BE2C (cell line): Measurements from ENCODE around the gene MBP.

ENCODE experiments used
- DNase-seq: peaks from one replicate; pipeline ENCODE4 v3.0.0-alpha.2; 2020
- H3K27me3 ChIP-seq: fragments of 250-450 bp; sonication (Bioruptor Pico); 2 replicates; pipeline ENCODE4 v1.5.1; 2020; ENCODE audit warnings: mild to moderate bottlenecking
- H3K36me3 ChIP-seq: fragments of 250-450 bp; sonication (Bioruptor Pico); 2 replicates; pipeline ENCODE4 v1.5.1; 2020; ENCODE audit warnings: mild to moderate bottlenecking
- H3K4me1 ChIP-seq: fragments of 250-450 bp; sonication (Bioruptor Pico); 2 replicates; pipeline ENCODE4 v1.5.1; 2020
- H3K4me3 ChIP-seq: 2 replicates; pipeline ENCODE4 v1.5.1; 2011; ENCODE audit warnings: low read depth, low read length
- H3K9me3 ChIP-seq: fragments of 250-450 bp; sonication (Bioruptor Pico); 2 replicates; pipeline ENCODE4 v1.5.1; 2020
- CTCF ChIP-seq: IDR thresholded peaks from 2 replicates; pipeline ENCODE4 v1.5.1; 2012; ENCODE audit warnings: mild to moderate bottlenecking, low read depth, low read length

MBP gene

GRCh38 chr18:77138270-77138669 is 5.7 kb upstream of the MBP start:
- Histone ChIP-seq H3K36me3 (no peaks in the 10 kb centered on the region), H3K27me3 (no peaks in the 10 kb centered on the region), H3K4me3 (no peak overlapping the region), H3K4me1 (0 out of 2 replicates have a peak, but pooled peaks cover 2% of the 10 kb centered on the region), H3K9me3 (no peaks in the 10 kb centered on the region)
- DNase-seq = no peak
- no peak for TF ChIP-seq CTCF

GRCh38 chr18:77137851-77138250 is 5.3 kb upstream of the MBP start:
- Histone ChIP-seq H3K4me3 (no peak overlapping the region), H3K27me3 (no peaks in the 10 kb centered on the region), H3K36me3 (no peaks in the 10 kb centered on the region), H3K9me3 (no peaks in the 10 kb centered on the region), H3K4me1 (0 out of 2 replicates have a peak, but pooled peaks cover 2% of the 10 kb centered on the region)
- TF ChIP-seq CTCF = no peak
- no peak for DNase-seq

DNA sequence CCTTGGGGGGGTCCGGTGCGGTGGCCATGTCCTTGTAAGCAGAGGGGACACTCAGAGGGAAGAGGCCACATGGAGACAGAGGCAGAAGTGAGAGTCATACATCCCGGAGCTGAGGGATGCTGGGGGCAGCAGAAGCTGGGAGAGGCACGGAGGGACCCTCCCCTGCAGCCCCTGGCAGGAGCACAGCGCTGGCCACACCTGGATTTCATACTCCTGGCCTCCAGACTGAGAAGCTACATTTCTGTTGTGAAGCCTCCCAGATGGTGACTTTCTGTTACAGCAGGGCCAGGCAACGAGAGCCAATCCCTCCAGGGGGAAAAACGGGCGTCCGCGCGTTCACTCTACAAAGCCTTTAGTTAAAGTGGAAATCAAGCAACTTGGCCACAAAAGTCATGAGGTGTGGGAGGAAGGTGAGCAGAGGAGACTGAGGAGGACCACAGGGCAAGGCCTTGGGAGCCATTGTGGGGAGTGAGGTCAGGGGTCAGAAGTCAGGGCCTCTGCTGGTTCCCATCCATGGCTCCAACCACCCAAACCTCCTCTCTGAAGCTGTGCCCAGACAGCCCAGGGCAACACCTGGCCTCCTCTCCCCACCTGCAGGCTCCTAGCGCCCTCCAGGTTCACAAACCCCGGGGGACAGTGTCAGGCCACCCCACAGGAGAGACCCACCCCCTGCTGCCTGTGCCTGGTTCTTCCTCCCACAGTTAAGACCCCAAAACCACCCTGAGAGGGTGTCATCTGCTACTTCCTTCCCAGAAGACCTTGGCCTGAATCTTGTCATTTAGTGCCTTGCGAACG is 4.5 kb upstream of the MBP start:
- H3K4me3 ChIP-seq = no peak overlapping the region
- no peak for TF ChIP-seq CTCF
- H3K27me3 ChIP-seq = no peaks in the 10 kb centered on the region
- no peaks in the 10 kb centered on the region for H3K36me3 ChIP-seq
- no peaks in the 10 kb centered on the region for H3K9me3 ChIP-seq
- H3K4me1 ChIP-seq = 0 out of 2 replicates have a peak, but pooled peaks cover 2% of the 10 kb centered on the region
- no peak for DNase-seq

DNA sequence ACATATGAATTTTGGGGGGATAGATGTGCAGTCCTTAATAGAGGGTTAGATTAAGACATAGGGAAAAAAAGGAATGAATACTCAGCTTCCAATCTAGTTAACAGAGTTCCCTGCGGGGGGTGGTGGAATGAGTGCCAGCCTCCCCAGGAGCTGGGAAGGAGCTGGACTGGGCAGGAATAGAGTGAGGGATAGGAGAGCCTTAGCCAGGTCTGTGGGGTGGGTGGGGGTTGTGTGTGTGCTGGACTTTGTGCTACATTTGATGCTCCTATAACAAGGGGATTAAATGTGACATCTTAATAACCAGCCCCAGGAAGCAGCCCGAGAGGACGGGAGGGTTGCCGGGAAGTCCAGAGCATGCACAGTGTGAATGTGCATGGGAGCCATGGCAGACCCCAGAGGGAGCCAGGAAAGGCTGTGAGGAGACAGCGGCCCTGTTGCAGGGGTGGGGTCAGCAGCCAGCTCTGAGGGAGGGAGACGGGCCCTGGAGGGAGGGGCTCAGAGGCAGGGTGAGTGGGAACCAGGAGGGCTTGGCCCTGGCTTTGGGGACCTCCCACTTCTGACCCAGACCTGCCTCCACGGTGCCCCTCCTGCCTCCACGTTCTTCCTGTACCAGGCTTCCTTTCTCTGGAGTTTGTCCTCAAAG is 3.6 kb upstream of the MBP start:
- H3K36me3 ChIP-seq = no peaks in the 10 kb centered on the region
- 0 out of 2 replicates have a peak, but pooled peaks cover 2% of the 10 kb centered on the region for H3K4me1 ChIP-seq
- no peak for DNase-seq
- TF ChIP-seq CTCF = no peak
- H3K9me3 ChIP-seq = no peaks in the 10 kb centered on the region
- H3K27me3 ChIP-seq = no peaks in the 10 kb centered on the region
- no peak overlapping the region for H3K4me3 ChIP-seq

DNA sequence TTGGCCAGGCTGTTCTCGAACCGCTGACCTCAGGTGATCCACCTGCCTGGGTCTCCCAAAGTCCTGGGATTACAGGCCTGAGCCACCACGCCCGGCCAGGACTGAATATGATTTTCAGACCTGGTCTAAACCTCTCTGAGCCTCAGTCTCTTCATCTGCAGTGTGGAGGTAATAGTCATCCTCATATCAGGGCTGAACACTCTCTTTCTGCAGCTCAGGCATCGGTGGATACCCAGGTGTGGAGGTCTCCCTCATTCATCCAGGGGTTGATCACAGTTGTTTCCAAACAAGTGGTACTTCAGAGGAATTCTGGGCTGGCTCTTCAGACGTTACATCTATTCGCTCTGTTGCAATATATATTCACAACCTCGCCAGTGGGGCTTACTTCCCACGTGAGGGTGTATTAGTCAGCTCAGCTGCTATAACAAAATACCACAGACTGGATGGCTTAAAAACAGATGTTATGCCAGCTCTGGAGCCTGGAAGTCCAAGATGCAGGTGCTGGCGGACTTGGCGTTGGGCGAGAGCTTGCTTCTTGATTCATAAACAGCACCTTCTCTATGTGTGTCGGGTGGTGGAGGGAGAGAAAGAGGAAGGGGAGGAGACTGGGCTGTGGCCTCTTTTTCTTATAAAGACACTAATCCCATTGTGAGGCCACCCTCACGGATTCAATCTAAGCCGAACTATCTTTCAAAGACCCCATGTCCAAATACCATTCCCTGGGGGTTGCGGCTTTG is 2.9 kb upstream of the MBP start:
- H3K4me3 ChIP-seq = no peak overlapping the region
- 0 out of 2 replicates have a peak, but pooled peaks cover 2% of the 10 kb centered on the region for H3K4me1 ChIP-seq
- DNase-seq = no peak
- no peaks in the 10 kb centered on the region for H3K9me3 ChIP-seq
- H3K27me3 ChIP-seq = no peaks in the 10 kb centered on the region
- H3K36me3 ChIP-seq = no peaks in the 10 kb centered on the region
- TF ChIP-seq CTCF = no peak
